ENCODE results near the gene ETV7.

DNA sequence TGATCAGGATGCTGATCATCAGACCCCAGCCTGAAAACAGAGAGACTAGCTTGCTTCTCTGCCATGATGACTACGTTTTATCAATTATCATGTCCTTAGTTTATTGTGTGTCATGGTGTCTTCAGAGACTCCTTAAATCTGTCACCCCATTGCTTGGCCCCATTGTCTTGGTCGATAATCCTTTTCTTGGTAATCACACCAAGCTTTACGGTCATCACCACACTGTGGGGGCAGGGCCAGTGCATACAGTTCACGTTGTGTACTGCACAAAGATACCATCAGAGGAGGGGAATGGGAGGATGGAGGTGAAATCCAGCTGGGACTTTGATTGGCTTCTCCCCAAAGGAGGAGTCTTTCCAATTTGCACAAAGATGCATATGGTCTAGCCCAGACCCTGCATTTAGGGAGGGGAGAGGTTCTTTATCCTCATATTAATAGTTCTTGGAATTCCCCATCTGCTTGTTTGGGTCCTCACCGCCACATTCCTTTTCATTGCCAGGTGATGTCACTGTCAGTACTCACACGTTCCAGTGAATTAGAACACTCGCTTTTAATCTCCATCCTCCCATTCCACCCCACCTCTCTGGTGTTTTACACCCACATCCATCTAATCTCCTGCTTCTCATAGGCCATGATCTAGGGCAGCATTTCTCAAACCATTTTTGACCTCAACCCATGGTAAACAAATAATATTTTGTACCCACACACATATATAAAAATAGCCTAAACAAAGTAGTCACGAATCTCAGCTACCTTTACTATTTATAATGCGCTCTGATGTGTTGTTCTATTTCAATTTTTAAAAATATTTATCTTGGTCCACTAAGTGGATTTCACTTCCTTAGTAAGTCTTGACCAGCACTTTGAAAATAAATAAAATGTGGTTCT, 5.7 kb downstream of the ETV7 start:
- TF ChIP-seq, protein P1, sequence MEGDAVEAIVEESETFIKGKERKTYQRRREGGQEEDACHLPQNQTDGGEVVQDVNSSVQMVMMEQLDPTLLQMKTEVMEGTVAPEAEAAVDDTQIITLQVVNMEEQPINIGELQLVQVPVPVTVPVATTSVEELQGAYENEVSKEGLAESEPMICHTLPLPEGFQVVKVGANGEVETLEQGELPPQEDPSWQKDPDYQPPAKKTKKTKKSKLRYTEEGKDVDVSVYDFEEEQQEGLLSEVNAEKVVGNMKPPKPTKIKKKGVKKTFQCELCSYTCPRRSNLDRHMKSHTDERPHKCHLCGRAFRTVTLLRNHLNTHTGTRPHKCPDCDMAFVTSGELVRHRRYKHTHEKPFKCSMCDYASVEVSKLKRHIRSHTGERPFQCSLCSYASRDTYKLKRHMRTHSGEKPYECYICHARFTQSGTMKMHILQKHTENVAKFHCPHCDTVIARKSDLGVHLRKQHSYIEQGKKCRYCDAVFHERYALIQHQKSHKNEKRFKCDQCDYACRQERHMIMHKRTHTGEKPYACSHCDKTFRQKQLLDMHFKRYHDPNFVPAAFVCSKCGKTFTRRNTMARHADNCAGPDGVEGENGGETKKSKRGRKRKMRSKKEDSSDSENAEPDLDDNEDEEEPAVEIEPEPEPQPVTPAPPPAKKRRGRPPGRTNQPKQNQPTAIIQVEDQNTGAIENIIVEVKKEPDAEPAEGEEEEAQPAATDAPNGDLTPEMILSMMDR (conservative IDR thresholded peaks at IDR 0.05) = no peak
- TF ChIP-seq ZFX (IDR thresholded peaks at IDR 0.05) = no peak

Data from C4-2B (cell line).